HG02642 (cell line): ENCODE measurements around the gene MRE11.
A peak's percentile ranks its signal among the peaks of the same experiment; 100 is the strongest.
"Not testable (repeated sequence)": the region's sequence is repeated elsewhere in the genome, so short reads cannot be mapped to it uniquely, and the experiment has no call there.

Source experiments
- ATAC-seq: cut with Tn5 transposase; IDR thresholded peaks from one replicate; pipeline ENCODE4 v1.9.1; 2021; ENCODE audit warnings: mild to moderate bottlenecking; ENCODE audit not compliant: unreplicated experiment, poor library complexity

The MRE11 gene

DNA sequence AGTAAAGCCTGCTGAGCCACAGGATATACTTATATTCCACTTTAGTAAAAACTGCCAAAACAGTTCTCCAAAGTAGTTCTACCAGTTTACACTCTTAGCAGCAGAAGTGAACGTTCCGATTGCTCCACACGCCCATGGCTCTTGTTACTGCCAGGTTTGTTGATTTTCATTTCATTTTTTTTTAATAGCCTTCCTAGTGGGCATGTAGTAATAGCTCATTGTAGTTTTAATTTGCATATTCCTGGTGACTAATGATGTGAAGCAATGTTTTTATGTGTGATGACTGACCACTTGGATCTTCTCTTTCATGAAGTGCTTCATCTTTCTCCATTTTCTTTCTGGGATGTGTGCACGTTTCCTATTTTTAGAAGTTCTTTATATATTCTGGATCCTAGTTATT lies 13.8 kb upstream of the MRE11 start:
- no peak for ATAC-seq

DNA sequence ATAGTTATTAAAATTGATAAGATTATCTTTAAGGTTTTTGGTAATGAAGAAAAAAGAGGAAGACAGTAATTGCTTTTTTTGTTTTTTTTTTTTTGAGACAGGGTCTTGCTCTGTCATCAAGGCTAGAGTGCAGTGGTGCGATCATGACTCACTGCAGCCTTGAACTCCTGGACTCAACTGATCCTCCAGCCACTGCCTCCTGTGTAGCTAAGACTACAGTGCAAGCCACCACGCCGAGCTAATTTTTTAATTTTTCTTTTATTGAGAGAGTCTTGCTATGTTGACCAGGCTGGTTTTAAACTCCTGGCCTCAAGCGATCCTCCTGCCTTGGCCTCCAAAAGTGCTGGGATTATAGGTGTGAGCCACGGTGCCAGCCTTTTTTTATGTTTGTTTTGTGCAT lies 12.9 kb upstream of the MRE11 start:
- ATAC-seq, result not testable (repeated sequence)

DNA sequence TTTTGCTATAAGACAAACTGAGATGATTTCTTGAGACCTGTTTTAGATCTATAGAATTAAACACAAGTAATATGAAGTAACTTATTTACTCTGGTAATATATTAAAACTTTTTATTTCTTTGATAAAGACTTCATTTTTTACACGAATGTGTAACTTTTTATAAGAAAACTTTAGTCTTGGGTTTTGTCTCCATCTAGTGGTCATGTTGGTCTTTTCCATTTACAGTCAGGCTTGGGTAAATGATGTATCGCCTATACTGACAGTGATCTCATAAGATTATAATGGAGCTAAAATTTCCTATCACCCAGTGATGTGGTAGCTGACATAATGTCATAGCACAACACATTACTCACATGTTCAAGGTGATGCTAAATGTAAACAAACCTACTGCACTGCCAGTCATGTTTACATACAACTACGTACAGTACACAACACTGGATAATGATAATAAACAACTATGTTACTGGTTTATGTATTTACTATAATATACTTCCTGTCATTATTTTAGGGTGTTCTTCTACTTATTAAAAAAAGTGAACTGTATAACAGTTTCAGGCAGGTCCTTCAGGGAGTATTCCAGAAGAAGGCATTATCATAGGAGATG lies 11.1 kb upstream of the MRE11 start:
- ATAC-seq, result no peak

DNA sequence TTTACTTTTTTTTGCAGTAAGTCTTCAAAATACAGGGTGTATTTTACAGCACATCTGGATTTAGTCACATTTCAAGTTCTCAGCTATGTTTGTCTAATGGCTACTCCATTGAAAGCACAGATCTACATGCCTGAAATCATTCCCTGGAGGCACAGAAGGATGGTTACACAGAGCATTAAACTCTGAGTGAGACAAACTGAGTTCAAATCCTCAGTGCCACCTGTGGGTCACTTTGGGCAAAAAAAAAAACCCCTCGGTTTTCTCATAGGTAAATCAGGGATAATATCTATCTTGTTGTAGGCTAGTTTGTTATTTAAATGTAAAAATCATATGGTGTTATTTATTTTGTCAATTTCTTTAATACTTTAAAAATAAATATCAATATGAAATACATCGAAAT lies 7.9 kb upstream of the MRE11 start:
- no peak for ATAC-seq

DNA sequence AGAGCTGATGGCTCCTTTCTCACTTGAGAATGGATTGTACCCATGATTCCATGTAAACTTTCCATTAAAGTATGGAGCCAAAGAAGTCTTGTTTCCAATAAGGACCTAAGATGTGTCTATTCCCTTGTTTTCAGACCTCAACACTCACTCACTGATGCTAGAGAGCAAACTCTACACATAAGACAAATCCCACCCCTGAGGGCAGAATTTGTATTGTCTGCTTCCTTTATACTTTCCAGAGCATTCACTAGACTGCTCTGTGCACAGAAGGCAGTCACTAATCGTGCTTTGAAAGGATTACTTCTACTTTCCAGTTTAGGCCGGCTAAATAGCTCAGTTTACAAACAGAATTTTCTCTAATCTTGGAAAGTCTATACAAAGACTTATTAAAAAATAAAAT lies 6.5 kb upstream of the MRE11 start:
- no peak for ATAC-seq

DNA sequence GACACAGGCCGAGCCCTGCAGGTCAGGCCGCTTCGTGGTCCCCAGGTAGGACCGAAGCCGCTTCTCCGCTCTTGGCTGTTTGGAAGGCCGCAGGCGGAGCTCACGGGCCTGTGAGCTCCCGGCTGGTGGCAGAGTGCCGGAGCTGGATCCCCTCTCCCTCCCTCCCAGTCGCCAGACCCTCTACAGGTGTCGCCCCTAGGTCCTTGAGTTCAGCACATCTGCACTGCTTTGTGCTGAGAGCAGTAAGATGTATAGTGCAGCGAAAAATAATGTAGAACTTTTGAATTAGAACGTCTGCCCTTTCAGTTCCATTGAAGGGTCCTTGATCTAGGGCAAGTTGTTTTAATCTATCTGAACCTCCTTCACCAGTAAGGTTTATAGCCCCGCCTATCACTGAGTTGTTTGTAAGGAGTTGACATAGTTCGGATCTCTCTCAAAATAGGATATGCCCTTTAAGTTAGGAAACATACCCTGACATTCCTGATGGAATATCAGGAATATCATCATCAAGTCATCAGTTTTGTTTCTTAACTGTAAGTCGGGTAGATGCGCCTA lies 559 bp upstream of the MRE11 start:
- ATAC-seq, result peak; percentile 67

DNA sequence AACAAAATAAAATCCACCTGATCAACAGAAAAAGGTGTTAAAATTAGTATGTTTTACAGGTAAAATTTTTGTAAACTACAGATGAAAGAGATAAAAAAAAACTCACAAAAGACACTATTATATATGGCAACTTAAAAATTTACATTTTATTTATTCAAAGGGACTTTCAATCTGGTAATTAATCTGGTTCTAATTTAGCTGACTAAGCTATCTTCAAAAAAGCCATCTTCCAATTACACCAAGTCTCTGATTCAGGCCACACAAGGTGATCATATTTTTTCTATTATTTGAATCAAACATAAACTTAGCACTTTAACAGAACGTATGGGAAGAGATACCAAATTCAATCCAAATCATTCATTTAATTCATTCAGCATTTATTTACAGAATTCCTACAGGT lies 7.6 kb downstream of the MRE11 start:
- no peak for ATAC-seq

DNA sequence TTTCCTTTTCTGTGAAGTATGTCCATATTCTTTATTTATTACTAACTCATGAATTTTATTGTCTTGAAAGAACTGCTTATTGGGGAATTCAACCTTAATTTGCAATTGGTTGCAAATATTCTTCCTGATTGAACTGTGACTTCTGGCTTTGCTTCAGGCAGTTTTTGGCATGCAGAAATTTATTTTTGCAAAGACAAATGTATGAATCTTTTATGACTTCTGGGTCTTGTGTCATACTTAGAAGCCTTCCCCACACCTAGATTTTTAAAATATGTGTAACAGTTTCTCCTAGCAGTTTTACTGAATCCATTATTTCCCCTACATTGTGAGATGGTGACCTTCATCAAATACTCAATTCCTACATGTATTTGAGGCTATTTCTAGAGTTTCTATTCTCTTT lies 12.3 kb downstream of the MRE11 start:
- no peak for ATAC-seq

DNA sequence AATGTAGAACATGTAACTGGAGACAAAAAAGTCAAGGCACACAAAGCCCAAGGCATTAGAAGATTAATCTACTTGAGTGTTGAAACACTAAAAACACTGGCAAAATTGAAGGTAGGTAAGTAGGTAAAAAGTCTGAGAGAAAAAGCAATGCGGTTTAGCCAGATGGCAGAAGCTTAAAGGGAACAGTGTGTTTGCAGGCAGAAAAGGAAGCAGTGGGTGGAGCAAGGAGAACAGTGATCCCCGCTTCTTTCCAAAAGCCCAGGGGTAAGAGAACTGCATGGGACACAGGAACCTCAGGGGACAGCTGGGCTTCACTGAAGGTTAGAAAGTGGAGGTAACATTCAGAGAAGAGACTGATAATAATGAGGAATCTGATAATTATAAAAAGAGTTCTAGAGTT lies 16.0 kb downstream of the MRE11 start:
- ATAC-seq, result no peak

DNA sequence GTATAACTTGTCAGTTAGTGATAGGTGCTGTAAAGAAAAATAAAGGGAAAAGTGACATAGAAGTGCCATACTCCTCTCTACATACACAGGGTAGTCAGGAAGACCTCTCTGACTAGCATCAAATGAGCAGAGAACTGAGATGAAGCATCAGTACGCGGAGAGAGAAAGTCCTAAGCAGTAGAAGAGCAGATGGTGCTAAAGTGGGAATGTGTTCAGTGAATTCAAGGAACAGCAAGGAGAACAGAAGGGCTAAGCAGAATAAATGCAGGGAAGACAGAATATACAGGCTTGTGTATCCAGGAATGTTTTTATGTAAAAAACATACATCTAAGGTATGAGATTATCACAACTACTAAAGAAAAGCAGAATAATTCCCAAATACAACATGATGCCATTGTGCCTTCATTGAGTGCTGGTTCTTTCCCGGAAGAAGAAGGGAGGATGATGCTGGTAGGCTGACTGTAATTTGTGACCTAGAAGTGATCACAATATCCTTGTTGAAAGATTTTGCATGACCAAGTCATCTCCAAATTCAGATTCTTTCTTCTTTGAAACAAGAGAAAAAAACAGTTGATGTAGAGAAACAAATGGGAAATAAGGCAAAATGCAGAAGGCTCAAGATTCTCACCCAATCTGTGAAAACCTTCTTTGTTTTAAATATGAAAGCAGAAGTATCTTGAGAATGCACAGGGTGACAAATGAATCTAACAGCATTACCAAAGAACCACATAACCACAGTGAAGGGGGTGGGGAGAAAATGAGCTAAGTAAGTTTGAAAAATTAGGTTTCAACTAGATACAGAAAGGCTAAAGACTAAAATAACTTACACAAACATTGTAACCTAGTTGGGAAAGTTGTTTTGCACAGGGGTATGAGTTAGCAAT lies 20.5 kb downstream of the MRE11 start:
- ATAC-seq, result peak; percentile 86

DNA sequence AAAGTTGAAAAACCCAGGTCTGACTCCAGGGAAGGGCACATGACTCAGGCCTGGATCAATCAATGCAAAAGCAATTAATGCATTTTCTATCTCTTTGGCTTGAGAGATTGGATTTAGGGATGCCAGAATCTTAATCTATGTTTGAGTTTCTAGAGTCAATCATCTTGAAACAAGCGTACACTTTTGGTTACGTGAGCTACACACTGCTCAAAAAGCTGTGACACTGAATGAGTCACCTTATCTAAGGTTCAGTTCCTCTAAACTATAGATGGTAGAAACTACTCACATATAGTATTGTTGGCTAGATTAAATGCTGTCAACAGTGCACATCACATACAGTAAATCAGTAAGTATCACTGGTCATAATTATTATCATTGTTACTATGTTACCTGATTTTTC lies 24.2 kb downstream of the MRE11 start:
- peak; percentile 83 for ATAC-seq

DNA sequence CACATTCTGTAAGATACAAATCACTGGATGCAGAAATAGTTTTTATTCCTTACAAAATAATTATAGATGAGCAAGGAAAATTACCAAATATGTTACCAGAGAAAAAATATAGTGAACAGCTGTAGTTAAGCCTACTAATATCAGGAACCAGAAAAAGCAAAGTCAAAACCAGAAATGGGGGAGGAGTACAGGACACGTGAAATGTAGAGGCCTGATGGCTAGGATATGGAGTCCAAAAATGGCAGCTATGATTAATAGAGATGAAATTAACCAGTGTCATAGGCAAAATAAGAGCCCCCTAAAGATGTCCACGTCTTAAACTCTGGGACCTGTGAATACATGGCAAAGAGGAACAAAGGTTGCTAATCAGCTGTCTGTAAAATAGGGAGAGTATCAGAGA lies 34.1 kb downstream of the MRE11 start:
- no peak for ATAC-seq

DNA sequence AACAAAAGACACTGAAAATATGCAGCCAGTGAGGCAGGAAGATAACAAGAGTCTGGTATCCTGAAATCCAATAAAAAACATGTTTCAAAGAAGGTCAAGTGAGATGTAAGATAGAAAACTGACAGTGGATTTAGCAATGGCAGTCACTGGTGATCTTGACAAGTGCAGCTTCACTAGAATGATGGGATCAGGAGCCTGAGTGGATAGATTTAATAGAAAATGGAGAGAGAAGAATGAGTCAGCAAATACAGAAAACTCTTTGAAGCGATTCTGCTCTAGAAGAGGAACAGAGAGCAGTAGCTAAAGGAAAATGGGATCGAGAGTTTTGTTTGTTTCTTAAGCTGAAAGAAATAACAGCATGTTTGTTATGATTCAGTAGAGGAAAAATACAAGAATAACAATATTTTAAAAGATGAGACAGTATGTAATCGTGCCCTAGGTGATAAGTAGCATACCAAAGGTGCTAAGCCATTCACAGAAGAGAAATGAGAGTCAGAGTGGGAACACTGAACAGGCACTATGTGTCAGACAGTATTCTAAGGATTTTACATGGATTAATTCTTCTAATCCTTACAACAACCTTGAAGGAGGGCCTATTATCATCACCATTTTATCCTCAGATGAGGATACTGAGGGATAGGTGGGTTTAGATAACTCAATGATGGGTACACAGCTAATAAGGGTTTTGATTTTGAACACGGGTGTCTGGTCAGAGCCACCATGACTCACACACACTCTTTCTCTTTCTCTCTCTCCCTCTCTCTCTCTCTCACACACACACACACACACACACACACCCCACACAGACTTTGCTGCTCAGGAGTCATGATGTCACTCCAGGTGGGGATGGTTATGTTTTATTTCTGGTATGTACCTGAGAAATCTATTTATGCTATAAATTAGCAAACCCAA lies 36.3 kb downstream of the MRE11 start:
- no peak for ATAC-seq

DNA sequence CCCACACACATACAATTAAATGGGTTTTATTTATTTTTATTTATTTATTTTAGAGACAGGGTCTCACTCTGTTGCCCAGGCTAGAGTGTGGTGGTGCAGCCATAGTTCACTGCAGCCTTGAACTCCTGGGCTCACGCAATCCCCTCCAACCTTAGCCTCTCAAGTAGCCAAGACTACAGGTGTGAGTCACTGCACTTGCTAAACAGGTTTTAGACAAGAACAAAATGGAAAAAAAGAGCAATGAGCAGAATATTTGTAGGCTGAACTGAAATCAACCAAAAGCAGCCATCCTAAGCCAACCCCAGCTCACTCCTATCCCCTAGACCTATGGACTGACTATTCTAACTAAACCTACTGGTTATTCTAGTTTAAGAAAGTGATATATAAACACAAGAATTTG lies 37.8 kb downstream of the MRE11 start:
- ATAC-seq, result no peak

DNA sequence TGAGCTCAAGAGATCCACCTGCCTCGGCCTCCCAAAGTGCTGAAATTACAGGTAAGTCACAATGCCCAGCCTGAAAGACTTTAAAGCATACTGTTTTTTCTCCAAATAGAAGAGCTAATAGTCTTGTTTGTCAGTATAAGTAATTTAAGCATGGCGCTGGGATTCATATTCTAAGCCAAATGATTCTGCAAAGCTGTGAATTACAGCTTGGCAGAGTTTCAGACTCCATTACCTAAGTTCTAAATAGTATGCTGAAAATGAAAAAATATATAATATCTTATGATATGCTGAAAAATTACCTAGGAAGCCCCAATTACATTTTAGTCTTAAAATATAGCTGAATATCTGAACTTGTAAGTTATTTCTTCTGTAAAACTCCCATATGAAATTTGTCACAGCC lies 39.3 kb downstream of the MRE11 start:
- ATAC-seq, result no peak

DNA sequence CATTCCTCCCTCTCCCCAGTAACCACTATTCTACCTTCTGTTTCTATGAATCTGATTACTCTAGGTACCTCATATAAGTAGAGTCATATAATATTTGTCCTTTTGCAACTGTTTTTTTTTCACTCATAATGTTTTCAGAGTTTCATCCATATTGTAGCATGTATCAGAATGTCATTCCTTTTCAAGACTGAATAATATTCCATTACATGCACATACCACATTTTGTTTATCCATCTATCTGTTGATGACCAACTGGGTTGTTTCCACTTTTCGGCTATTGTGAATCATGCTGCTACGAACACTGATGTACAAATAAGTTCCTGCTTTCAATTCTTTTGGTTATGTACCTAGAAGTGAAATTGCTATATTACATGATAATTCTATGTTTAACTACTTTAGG lies 40.7 kb downstream of the MRE11 start:
- ATAC-seq, result no peak

DNA sequence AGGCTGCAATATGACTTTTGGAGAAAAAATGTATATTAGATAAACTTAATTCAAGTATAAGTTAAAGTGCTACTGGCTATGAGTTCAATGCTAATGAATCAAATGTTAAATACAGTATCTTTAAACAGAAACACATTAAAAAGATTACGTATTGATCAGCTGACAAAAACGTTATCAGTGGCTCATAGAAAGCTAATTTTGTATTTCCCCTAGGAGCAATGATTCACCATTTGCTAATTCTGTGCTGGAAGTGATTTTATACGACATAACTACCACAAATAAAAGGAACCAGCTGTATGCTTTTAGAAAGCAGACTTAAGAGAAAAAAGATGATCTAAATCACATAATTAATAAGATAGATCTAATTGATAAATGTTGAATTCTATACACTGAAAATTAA lies 43.6 kb downstream of the MRE11 start:
- no peak for ATAC-seq

DNA sequence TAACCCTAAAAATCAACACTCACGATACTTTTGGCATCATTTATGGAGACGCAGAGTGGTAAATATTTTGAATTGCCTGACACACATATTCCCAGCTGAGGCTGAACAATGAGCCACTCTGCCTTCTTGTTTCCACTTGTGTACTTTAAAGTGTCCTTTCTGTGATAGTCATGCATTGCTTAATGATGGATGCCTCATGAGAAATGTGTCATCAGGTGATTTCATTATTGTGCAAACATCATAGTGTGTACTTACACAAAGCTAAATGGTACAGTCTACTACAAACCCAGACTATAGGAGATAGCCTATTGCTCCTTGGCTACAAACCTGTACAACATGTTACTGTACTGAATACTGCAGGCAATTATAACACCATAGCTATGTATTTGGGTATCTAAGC lies 44.2 kb downstream of the MRE11 start:
- no peak for ATAC-seq

DNA sequence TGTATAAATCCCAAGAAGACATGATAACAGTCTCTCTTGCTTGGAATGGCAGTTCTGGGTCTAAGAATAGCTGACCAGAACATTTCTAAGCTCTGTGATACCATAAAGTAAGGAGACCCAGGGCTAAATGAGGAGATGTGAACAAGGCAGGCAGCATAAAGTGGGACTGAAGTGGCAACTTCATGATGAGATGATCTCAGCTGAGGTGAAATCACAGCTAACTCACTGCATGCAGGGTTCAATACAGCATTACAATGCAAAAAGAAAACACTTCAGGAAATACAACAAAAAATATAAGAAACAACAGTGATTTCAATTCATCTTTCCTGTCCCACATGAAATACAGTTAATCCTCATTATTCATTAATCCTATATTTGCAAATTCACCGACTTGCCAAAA lies 44.6 kb downstream of the MRE11 start:
- no peak for ATAC-seq

DNA sequence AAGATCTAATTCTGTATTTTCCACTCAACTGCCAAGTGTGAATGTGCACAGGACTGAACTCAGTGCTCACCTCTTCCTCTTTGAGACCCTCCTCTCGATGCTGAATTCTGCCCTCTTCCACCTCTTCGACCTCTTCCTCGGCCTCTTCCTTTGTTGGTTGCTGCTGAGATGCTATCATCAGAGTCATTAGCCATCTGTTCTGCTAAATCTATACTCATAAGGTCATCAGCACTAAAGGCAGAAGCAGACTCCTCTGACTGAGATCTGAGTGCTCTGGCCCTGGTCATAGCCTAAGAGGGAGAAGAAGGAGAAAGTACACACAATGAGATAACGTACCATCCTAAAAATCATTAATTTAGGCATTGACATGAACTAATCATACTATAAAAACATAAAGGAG lies 46.5 kb downstream of the MRE11 start:
- ATAC-seq, result no peak

DNA sequence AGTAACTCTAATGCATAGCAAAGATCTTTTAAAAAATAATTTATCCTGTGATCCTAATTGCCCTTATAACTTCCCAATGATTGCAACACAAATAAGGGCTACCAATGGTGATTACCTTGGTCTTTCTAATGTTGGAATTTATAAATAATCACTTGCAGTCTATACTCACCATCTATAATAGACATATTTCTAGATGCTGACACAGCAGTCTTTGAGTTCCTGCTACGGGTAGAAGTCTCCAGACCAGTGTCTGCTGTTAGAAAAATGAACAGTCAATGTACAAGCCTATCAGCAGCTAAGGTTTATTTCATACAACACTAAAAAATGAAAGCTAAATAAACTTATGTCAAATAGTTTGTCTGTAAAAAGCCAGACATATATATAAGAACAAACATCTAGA lies 48.0 kb downstream of the MRE11 start:
- no peak for ATAC-seq
